C1 segment of cervical spinal cord (tissue), 14 donors: ENCODE results near the gene TAF9.

ENCODE experiments used
- DNase-seq, 14 donors: peaks; one replicate each; lab custom pipeline; 2025; lab: John Stamatoyannopoulos, UW

The TAF9 gene, protein sequence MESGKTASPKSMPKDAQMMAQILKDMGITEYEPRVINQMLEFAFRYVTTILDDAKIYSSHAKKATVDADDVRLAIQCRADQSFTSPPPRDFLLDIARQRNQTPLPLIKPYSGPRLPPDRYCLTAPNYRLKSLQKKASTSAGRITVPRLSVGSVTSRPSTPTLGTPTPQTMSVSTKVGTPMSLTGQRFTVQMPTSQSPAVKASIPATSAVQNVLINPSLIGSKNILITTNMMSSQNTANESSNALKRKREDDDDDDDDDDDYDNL

DNA sequence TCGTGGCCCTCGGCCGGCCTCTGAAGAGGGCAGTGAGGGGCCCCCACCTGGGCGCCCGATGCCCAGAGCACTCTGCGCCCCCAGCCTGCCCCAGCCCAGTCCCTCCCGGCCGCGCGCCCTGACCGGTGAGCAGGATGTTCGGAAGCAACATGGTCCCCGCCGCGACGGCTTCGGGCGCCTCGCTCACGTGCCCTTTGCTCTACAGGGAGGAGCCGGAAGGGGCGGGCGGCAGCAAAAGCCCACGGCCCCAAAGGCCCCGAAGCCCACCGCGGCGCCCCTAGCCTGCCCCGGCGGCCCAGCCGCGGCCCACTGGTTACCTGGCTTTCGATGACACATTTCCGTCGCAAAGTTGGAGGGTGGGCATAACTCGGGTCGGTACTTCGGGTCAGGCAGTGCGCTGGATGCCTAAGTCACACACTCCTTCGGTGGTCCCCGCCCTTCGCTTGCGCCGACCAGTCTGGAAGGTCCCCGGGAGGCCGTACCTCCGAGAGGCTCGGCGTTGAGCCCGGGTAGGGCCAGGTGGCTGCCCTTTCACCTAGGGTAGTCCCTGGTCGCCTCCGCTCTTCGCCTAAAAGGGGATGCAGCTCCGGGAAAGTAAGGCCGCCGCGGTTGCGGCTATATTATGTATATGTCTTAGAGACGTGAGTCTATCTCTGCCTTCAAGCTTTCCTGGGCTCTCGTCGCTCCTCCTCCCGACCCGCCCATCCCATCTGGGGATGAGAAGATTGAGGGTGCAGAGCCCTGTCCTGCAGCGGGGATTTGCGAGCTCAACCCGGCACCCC lies at the start of gene TAF9, which contains the start of the genes AK6 and RAD17:
Gene TAF9 (minus strand): TSS at position 181 of the 782 bp plus-strand sequence. CDS start 3,783 bp downstream, outside the sequence.
Gene AK6 (minus strand): TSS at position 181 of the 782 bp plus-strand sequence. CDS start 30 bp downstream, at position 151.
Gene RAD17 (plus strand): TSS at position 479 of the 782 bp plus-strand sequence. CDS start 2,391 bp downstream, outside the sequence.
- DNase-seq = peak; percentile 94 to 98 (median 96)

DNA sequence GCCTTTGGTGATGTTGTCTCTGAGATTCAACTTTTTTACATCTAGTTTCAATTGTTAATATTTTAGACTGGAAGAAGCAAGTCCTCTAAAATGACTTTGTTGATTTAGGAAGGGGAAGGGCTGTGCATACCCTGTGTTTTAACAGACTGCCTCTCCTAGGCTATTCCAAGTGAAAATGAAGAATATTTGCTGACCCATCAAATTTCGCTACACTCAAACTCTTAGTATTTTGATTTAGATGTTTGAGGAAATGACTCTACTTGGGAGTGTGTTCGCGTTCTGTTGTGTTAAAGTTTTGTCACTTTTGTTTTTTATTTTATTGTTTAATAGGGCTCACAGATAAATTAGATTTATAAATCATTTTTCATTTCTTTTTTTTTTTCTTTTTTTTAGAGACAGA lies 49.2 kb upstream of the TAF9 start:
- DNase-seq = no peak

DNA sequence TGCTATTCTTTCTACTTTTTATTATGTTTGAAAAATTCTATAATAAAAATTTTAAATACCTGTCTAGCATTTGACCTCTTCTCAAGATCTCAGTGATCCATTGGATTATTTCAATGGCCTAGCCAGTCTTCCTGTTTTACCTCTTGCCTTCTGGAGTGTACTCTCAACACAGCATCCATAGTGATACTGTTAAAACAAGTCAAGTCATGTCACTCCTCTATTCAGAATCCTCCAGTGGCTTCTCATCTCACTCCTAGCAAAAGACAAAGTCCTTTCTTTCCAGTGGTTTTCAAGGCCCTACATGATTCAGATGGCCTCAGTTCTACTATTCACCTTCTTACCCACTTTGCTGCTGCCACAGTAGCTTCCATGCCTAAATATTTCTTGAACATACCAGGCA lies 47.4 kb upstream of the TAF9 start:
- DNase-seq = no peak

DNA sequence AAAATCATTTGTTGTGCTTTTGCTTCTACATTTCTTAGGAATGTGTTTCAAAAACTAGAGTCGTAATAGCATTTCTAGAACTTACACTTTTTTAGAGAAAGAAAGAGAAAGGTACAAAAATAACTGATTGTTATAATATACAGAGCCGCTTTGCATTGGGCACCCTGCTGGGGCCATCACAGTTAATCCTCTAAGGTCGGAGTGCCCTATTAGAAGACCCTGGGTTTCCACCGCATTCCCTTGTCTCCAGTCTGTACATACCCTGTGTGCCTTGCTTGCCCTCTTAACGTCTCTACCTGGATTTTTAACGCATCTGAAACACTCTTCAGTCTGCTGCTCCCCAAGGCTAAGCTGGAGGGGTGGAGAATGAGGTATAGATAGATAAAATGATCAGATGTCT lies 46.9 kb upstream of the TAF9 start:
- DNase-seq = no peak

DNA sequence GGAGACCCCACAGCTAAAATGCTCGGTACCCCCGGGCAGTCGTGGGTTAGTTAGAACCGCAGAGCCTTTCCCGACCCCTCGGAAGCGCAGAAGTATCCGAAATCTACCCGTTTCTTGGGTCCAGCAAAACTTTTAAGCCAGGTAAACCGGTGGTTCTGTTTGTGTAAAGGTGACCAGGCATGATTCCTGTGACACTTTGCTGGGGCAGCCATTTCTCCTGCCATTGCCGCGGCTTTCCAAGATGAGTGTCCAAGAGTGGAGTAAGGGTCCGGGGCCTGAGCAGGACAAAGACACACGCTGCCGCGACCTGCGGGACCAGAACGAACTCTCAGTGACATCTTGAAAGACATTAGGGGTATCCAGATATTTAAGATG lies 46.3 kb upstream of the TAF9 start:
- no peak for DNase-seq

DNA sequence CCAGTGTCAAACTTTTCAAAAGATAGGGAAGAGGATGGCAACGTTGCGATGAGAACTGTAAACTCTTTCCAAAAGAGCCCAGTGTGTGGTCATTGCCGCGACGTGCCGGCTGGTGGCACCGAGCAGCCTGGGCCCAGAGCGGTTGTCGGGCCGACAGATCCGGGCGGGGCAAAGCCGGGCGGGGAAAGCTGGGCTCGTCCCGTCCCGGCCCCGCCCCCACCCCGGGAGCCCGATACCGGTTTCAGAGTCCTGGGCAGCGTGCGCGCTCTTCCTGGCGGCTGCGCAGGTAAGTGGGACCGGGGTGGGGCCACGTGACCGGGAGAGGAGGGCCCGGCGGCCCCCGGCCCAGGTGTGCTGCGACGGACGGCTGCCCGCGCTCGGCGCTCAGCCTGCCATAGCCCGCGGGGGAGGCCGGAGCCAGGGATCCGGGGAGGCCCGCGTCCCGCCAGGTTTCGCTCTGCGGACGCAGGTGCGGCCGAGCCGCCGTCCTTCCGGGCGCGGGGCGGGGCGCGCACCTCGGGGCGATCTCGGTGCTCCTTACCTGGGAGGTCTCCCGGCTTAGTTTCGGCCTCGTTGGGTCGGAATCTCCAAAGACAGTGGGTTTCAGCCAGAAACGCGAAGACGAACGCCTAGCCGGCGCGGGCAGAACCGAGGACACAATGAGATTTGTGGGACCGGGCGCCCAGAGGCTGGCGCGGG lies 45.7 kb upstream of the TAF9 start, which contains the start of gene MARVELD2:
Gene MARVELD2 (plus strand): TSS at position 232 of the 699 bp plus-strand sequence. CDS start 4,270 bp downstream, outside the sequence.
- DNase-seq = peak in 5 of 14 donors; percentile 1 to 34 (median 6)

DNA sequence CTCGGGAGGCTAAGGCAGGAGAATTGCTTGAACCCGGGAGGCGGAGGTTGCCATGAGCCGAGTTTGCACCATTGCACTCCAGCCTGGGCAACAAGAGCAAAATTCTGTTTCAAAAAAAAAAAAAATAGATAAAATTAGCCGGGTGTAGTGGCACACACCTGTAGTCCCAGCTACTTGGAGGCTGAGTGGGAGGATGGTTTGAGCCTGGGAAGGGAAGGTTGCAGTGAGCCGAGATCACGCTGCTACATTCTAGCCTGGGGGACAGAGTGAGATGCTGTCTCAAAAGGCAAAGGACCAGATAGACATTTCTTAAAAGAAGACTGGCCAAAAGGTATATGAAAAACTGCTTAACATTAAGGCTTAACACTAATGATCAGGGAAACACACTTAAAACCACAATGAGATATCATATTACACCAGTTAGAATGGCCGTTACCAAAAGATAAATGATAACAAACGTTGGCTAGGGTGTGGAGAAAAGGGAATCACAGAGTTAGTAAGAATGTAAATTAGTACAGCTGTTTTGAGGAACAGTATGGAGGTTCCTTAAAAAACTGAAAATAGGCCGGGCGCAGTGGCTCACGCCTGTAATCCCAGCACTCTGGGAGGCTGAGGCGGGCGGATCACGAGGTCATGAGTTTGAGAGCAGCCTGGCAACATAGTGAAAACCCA lies 35.5 kb upstream of the TAF9 start:
- DNase-seq = no peak

DNA sequence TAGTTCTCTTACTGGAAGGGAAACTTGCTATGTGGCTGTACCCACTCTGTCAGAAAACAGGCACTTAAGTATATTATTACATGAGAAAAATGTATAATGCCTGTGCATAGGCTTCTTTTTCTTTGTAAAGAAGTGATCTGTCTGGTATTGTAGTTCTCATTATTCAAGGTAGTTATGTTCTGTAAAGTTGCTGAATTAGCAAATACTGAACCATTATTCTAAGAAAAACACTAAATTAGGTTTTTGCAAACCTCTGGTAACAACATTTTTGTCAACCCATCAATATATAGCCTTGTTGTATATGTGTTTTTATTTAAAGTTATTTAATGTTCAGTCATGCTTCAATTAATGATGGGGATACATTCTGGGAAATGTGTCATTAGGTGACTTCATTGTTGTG lies 9.1 kb upstream of the TAF9 start:
- DNase-seq = no peak

DNA sequence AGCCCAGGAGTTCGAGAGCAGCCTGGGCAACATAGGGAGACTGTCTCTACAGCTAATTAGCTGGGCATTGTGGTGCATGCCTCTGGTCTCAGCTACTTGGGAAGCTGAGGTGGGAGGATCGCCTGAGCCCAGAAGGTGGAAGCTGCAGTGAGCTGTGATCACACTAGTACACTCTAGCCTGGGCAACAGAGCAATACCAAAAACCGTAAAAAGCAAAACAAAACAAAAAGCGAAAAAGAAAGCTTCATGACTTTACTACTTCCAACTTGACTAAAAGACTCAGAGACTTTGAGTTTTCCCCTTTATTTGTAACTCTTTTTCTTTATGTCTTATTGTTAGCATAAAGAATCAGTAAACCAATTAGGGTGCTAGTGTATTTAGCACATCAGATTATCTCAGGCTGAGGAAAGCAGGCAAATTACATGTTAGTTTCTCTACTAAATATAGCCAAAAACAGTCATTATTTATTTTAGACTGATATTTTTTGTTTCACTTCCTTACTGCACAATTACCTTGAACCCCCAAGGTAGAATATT lies 5.7 kb upstream of the TAF9 start:
- no peak for DNase-seq

DNA sequence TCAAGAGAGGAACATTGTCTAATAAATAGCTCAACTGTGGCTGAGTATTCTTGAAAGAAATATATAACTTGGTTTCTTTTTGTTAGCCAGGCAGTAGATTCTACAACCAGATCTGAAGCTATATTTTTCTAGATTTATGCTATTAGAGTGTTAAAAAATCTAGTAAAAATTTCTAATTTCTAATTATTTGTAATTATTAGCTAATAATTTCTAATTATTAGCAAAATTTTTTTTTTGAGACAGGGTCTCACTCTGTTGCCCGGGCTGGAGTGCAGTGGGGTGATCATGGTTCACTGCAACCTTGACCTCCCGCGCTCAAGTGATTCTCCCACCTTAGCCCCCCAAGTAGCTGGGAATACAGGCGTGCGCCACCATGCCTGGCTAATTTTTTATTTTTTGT lies 3.1 kb upstream of the TAF9 start:
- no peak for DNase-seq

DNA sequence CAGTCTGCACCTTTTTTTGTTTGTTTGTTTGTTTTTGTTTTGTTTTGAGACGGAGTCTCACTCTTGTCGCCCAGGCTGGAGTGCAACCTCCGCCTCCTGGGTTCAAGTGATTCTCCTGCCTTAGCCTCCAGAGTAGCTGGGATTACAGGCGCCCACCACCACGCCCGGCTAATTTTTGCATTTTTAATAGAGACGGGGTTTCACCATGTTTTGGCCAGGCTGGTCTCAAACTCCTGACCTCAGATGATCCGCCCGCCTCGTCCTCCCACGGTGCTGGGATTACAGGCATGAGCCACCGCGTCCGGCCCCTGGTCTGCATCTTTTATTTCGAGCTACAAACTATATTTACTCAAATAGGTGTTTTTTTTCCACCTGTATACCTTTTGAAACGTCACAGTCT lies 1.0 kb upstream of the TAF9 start:
- peak in 1 of 14 donors; percentile 2 for DNase-seq

DNA sequence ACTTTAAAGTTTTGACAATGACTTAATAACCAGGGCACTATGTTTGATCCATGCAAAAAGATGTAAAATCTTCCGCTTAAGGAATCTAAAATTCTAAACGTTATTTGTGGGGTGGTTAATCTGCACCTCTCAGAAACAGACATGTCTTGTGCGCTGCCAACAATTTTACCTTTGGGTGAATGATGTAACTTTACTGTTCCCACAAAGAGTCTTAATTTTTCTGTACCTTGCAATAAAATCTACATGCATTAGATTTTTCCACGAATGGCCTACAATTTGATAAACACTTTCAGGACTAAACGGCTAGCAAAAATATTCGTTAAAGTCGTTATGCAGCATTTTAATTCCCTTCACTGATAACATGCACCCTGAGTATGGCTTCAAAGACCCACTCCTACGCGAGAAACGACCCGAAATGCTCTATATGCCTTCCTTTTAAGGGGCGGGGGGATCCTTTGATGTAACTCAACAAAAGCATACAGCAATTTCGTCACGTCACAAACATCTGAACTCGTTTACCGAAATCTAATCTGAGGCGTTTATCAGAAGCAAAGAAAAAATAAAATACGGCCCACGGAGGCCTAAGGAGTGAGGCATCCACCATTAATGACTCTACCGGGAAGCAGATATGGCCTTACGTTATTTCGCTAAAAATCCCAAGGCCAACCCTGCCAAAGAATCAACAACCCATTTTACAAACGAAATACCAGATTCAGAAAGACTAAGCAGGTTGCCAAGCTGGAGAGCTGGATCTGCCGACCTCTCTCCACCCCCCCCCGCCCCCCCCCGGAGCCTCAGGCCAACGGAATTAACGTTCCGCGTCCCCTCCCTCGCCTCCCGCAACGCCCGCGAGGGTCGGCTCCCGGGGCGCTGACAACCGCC lies 621 bp downstream of the TAF9 start:
- peak in 1 of 14 donors; percentile 22 for DNase-seq

DNA sequence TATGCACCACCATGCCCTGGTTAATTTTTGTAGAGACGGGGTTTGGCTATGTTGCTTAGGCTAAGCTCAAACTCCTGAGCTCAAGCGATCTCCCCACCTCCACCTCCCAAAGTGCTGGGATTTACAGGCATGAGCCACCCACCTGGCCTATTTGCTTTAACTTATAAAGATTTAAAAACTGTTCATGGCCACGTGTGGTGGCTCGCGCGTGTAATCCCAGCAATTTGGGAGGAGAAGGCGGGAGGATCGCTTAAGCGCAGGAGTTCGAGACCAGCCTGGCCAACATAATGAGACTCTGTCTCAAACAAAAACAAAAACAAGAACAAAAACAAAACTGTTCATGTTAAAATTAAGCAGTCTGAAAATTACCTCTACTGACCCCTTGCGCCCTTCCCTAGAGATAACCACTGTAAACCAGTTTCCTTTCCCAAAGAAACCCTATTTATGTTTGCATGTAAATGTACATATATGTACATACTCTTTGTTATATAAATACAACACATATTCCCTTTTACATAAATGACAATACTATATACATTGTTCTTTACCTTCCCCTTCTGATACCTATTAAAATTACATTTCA lies 1.5 kb downstream of the TAF9 start:
- no peak for DNase-seq

DNA sequence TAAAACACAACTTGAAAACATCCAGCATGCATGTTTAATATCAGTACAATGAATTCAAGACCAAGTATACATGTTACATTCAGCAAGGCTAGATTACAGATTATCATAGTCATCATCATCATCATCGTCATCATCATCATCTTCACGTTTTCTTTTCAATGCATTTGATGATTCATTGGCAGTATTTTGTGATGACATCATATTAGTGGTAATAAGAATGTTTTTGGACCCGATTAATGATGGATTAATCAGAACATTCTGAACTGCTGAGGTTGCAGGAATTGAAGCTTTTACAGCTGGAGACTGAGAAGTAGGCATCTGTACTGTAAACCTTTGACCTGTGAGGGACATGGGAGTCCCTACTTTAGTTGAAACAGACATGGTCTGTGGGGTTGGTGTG lies 4.5 kb downstream of the TAF9 start:
- no peak for DNase-seq

DNA sequence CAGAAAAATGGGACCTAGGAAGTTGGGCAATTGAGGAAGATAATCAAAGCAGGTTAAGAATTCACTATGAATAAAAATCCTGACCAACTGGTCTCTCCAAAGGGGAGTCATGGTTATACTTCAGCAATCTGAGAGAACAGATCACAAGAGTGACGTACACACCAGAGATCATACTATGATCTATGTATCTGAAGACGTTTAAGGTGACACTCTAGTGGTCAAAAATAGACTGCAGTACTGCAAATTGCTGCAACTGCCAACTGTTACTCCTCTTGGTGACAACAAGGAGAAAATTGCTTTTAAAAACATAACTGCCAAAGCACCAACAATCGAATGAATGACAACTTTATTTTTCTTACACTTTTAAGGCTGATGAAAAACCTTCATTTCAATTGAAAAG lies 4.9 kb downstream of the TAF9 start:
- DNase-seq = no peak

DNA sequence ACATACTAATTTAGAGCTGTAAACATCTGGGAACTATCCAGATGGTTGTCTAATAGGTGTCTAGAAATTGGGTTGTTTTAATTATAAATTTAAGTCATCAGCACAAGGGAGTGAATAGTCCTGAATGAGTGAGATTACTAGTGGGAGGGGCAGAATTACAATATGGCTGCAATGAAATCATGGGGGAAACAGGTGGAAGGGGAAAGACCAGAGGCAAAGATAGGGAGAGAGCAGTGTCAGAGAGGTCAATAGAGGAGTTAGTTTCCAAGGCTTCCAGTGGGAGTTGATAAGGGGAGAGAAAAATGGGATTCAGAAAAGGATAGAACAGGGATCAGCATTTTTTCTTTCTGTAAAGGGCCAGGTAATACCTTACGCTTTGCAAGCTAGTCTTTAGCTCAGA lies 8.9 kb downstream of the TAF9 start:
- no peak for DNase-seq

DNA sequence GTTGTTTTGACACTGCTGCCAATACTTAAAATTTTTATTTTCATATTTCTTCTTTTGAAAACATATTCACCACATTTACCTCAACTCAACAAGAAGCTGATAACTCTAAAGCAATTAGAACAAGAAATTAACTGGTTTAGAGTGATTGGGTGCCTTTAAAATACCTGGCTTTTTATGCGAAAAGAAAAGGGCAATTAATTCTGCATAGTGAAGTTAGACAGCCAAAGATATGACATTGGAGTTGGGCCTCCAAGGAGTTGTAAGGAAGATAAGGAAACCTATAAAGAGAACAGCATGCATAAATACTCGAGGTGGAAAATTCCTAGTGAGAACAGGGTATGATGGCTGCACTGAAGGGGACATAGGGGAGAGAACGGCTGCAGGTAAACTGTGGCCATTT lies 9.6 kb downstream of the TAF9 start:
- no peak for DNase-seq

DNA sequence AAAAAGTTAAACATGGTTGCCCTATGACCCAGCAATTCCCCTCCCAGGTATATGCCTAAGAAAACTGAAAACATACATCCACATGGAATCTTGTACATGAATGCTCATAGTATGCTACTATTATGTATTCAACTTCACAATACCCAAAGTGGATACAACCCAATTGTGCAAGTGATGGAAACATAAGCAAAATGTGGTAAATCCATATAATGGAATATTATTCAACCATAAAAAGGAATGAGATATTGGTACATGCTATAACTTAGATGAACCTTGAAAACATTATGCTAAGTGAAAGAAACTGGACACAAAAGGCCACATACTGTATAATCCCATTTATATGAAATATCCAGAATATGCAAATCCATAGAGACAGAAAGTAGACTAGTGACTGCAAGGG lies 18.7 kb downstream of the TAF9 start:
- DNase-seq = no peak

DNA sequence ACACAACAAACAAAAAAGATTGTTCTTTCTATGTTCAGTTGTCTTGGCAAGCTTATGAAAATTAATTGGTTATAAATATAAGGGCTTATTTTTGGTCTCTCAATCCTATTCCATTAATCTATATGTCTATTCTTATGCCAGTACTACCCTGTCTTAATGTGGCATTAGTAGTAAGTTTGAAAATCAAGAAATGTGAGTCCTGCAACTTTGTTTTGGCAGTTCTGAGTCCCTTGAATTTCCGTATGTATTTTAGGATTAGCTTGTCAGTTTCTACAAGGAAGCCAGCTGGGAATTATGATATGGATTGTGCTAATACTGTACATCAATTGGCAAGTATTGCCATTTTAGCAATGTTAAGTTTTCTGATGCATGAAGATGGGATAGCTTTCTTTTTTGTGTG lies 26.2 kb downstream of the TAF9 start:
- no peak for DNase-seq
